AG04449 (cell line): ENCODE data around the gene ISG20.

ENCODE experiments used
- CTCF ChIA-PET: fragments of 350-600 bp; formaldehyde crosslinking; extraction: SDS; loops from one replicate; lab custom pipeline; 2021; ENCODE audit warnings: antibody characterized with exemption; lab: Yijun Ruan, JAX
- POLR2A ChIA-PET: fragments of 400-600, 350-600 bp; formaldehyde crosslinking; extraction: SDS; loops from one replicate; lab custom pipeline; 2020; ENCODE audit warnings: antibody characterized with exemption, inconsistent platforms; lab: Yijun Ruan, JAX
- DNase-seq: peaks from one replicate; pipeline ENCODE4 v3.0.0-alpha.2; 2010; ENCODE audit warnings: low read depth, low spot score
- H3K4me3 ChIP-seq: 2 replicates; pipeline ENCODE4 v1.5.1; 2011; ENCODE audit warnings: low read depth, mild to moderate bottlenecking, control low read depth, low read length
- TF ChIP-seq, protein P1 (sequence below): IDR thresholded peaks from one replicate; pipeline ENCODE4 v1.5.1; 2011; ENCODE audit warnings: mild to moderate bottlenecking, moderate library complexity, low read length, control low read depth, inconsistent platforms; ENCODE audit not compliant: insufficient read depth; ENCODE audit errors: missing control alignments

ISG20 gene

DNA sequence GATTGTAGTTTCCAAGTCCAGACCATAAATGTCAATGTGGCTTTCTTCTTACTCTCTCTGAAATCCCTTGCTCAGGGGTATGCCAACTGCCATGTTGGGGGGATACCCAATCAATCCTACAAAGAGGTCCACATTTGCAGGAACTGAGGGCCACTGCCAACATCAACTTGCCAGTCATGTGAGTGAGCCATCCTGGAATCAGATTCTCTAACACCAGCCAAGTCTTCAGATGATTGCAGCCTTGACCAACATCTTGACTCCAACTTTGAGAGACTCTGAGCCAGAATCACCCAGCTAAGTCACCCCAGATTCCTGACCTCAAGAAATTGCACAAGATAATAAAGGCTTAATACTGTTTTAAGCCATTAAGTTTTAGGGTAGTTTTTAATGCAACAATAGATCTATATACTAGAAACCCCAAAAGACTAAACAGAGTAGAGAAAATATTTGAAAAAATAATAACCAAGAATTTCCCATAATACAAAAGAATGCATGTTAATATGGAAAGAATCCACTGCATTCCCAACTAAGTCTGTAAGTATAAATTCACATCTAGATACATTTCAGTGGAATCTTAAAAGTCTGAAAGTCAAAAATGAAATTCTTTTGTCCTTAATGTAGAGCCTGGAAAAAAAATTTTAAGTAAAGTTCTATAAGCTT is 22.4 kb downstream of the ISG20 start:
- peak; percentile 44 for DNase-seq
- TF ChIP-seq, protein P1, sequence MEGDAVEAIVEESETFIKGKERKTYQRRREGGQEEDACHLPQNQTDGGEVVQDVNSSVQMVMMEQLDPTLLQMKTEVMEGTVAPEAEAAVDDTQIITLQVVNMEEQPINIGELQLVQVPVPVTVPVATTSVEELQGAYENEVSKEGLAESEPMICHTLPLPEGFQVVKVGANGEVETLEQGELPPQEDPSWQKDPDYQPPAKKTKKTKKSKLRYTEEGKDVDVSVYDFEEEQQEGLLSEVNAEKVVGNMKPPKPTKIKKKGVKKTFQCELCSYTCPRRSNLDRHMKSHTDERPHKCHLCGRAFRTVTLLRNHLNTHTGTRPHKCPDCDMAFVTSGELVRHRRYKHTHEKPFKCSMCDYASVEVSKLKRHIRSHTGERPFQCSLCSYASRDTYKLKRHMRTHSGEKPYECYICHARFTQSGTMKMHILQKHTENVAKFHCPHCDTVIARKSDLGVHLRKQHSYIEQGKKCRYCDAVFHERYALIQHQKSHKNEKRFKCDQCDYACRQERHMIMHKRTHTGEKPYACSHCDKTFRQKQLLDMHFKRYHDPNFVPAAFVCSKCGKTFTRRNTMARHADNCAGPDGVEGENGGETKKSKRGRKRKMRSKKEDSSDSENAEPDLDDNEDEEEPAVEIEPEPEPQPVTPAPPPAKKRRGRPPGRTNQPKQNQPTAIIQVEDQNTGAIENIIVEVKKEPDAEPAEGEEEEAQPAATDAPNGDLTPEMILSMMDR: no peak
- no peak overlapping the region for H3K4me3 ChIP-seq
- ChIA-PET POLR2A (no interaction called here), CTCF (interaction anchor here (0.8 to 10.7 kb wide), 7 partner anchors 16 to 244 kb away, joined by 3 to 385 read pairs (median 5); no protein-coding TSS in a partner anchor)

DNA sequence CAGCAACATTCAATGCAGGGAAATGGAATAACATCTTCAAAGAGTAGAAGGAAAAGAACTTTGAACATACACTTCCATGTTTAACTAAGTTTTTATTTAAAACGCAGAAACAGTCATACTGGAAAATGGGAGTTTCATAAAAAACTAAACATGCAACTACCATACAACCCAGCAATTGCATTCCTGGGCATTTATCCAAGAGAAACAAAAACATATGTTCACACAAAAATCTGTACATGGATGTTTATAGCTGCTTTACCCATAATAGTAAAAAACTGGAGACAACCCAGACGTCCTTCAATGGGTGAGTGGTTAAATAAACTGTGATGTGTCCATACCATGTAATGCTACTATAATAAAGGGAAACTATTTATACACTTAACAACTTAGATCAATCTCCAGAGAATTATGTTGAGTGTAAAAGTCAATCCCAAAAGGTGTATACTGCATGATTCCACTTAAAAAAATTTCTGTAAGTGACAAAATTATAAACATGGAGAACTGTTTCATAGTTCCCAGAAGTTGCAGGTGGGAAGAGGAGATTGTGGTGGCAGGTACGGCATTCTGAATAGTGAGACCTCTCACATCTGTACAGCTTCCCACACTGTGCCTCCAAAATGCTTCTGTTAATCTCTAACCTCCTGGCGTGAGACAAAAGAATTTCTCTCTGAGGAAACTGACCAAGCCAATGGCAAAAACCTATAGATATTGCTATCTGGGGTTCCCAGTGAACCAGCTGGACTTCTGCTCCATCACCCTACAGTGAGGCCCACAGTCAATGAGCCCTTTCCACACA is 23.1 kb downstream of the ISG20 start:
- ChIA-PET POLR2A (interaction anchor here (0.7 kb wide), 1 partner anchor 341 kb away, joined by 3 read pairs; no protein-coding TSS in a partner anchor), CTCF (interaction anchor here (1.2 to 10.7 kb wide), 3 partner anchors 15 to 243 kb away, joined by 3 to 385 read pairs (median 3); no protein-coding TSS in a partner anchor)
- TF ChIP-seq, protein P1: no peak
- no peak for DNase-seq
- H3K4me3 ChIP-seq: no peak overlapping the region

DNA sequence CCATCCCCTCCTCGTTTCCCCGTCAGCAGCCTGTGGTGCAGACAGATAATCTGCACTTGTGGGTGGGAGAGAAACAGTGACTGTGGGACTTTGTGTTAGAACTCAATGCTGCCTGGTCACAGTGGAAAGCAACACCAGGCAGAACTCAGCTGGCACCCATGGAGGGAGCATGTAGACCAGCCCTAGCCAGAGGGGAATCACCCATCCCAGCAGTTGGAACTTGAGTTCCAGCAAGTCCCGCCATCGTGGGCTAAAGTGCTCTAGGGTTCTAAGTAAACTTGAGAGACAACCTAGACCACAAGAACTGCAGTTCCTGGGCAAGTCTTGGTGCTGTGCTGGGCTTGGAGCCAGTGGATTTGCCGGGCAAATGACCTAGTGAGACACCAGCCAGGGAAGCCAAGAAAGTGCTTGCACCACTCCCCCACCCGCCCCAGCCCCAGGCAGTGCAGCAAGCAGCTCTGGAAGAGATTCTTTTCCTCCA is 24.4 kb downstream of the ISG20 start:
- ChIA-PET POLR2A (interaction anchor here (0.8 kb wide), 1 partner anchor 76 kb away, joined by 3 read pairs; no protein-coding TSS in a partner anchor), CTCF (interaction anchor here (0.8 kb wide), 1 partner anchor 218 kb away, joined by 3 read pairs; no protein-coding TSS in a partner anchor)
- TF ChIP-seq, protein P1: no peak
- DNase-seq: no peak
- H3K4me3 ChIP-seq: no peak overlapping the region

DNA sequence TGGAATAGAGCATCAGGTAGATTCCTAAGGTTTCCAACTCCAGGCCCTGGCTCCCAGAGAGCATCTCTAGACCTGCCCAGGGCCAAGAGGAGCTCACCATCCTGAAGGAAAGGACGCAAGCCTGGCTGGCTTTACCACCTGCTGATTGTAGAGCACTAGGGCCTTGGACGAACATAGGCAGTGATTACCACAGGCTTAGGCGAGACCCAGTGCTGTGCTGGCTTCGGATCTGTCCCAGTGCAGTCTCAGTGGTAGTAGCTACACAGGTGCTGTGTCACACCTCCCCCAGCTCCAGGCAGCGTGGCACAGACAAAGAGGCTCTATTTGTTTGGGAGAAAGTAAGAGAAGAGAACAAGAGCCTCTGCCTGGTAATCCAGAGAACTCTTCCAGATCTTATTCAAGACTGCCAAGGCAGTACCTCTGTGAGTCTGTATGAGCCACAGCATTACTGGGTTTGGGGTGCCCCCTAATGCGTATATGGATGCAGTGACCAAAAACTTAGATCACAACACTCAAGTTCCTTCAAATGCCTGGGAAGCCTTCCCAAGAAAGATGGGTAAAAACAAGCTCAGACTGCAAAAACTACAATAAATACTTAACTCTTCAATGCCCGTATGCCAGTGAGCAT is 25.4 kb downstream of the ISG20 start:
- no peak for DNase-seq
- POLR2A ChIA-PET: no interaction called here
- CTCF ChIA-PET: interaction anchor here (1.0 to 1.8 kb wide), 4 partner anchors 9 to 170 kb away, joined by 3 to 8 read pairs (median 4); no protein-coding TSS in a partner anchor
- no peak overlapping the region for H3K4me3 ChIP-seq
- TF ChIP-seq, protein P1: no peak

DNA sequence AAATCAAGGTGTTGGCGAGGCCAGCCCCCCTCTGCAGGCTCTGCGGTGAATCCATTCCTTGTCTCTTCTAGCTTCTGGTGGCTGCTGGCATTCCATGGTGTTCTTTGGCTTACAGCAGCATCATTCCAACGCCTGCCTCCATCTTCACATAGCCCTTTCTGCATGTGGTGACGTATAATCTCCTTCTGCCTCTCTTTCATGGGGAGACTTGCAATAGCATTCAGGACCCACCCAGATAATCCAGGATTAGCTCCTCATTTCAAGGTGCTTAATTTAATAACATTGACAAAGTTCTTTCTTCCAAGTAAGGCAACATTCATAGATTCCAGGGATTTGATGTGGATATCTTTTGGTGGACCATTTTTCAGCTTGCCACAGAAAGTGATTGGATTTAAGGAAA is 35.8 kb downstream of the ISG20 start:
- TF ChIP-seq, protein P1: no peak
- CTCF ChIA-PET: no interaction called here
- no peak overlapping the region for H3K4me3 ChIP-seq
- DNase-seq: no peak
- POLR2A ChIA-PET: no interaction called here
